Activated CD8-positive, alpha-beta memory T cell treated with anti-CD3 and anti-CD28 coated beads, Interleukin-2, amount 10 ng/mL, durations not matched to agents 7 days and 5 days (primary cell): ENCODE measurements around the gene ZNF280D. TPM values are rescaled to one million over a fixed set of nuclear protein-coding genes. Genes with fewer than 3 reads are reported as not detected.

ENCODE experiments used
- ATAC-seq: fragments of 150-1000 bp; cut with Tn5 transposase; one replicate; pipeline ENCODE4 v1.10.0; 2021; ENCODE audit warnings: moderate library complexity
- CTCF ChIA-PET: fragments of 350-600 bp; sonication (Branson Sonifier 250); formaldehyde crosslinking; loops from one replicate; lab custom pipeline; 2021; ENCODE audit warnings: antibody characterized with exemption; lab: Charles Lee
- DNase-seq: peaks from one replicate; pipeline ENCODE4 v3.0.0-alpha.2; 2020
- H3K27ac Mint-ChIP-seq: one replicate; pipeline ENCODE4 v1.8.0; 2021; ENCODE audit warnings: mild to moderate bottlenecking, mixed read lengths
- H3K27me3 Mint-ChIP-seq: one replicate; pipeline ENCODE4 v1.8.0; 2021; ENCODE audit warnings: mixed read lengths
- H3K36me3 Mint-ChIP-seq: one replicate; pipeline ENCODE4 v1.8.0; 2021; ENCODE audit warnings: mild to moderate bottlenecking, mixed read lengths
- H3K4me1 Mint-ChIP-seq: one replicate; pipeline ENCODE4 v1.8.0; 2021; ENCODE audit warnings: mixed read lengths
- H3K4me3 Mint-ChIP-seq: one replicate; pipeline ENCODE4 v1.8.0; 2021; ENCODE audit warnings: mild to moderate bottlenecking, moderate library complexity, mixed read lengths
- H3K9me3 Mint-ChIP-seq: one replicate; pipeline ENCODE4 v1.8.0; 2022; ENCODE audit warnings: low read depth, mixed read lengths
- total RNA-seq, 2 experiments: library from RNA; stranded (reverse); gene quantifications; one replicate each; pipeline ENCODE4 v1.2.3, GENCODE V29; 2021

The ZNF280D gene
- total RNA-seq, 2 experiments from 2014 or later = 20.0 to 22.2 TPM

DNA sequence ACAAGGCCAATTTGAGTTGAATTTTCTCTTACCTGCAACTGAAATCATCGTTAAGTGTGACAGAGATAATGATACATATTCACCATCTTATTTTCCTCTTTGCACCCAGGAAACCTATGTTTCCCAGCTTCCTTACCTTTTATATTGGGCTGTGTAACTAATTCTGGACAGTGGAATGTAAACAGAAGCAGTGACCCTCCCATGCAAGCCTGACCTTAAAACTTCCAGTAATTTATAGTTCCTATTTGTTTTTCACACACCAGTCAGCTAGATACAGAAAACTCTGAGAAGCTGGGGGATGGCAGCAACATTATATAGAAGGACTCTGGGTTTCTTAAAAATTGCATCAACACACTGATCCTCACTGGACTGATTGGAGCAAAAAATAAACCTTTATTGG lies 4.5 kb upstream of the ZNF280D start:
- H3K27me3 Mint-ChIP-seq = peaks cover 12% of the 10 kb centered on the region
- DNase-seq = no peak
- no peaks in the 10 kb centered on the region for H3K9me3 Mint-ChIP-seq
- CTCF ChIA-PET = interaction anchor here (0.6 kb wide), 1 partner anchor 822 kb away, joined by 3 read pairs; no protein-coding TSS in a partner anchor
- no peak overlapping the region for H3K4me3 Mint-ChIP-seq
- H3K4me1 Mint-ChIP-seq = peaks cover 2% of the 10 kb centered on the region
- no peak for ATAC-seq
- peaks cover 2% of the 10 kb centered on the region for H3K36me3 Mint-ChIP-seq
- H3K27ac Mint-ChIP-seq = no peak overlapping the region

DNA sequence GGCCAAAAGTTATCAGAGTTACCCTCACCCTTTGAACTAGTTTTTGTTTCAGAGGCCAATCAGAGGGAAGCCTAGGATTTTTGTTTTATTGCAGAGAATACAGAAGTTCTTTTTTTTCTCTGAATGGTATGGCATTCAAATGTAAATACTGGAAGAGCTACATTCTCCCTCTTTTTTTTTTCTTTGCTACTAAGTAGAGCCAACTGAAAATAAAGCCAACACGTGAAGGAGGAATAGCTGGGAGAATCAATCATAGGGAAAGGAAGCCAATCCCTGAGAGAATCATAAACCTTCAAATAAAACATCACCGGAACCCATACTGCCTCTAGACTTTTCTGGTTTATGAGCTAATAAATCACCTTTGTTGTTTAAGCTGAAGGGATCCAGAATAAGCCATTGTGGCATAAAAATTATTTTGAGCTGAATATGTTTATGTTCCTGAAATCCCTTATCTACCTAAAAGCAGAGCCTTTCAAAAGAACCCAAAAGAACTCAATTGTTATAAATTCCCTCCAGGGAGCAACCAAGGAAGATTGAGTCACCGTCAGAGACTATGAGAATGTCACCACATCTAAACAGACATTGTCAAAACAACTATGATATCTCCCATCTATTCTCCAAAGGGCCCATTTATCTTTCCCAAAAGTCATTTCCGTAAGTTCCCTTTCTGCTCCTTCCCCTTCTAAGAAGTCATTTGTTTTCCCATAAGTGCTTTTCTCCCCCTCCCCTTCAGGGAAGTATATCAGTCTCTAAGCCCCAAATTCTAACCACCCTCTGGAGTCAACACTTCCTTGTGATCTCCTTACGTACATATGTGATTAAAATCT lies 3.8 kb upstream of the ZNF280D start:
- DNase-seq (no peak), ATAC-seq (no peak)
- Mint-ChIP-seq H3K36me3 (peaks cover 2% of the 10 kb centered on the region), H3K4me1 (peaks cover 7% of the 10 kb centered on the region), H3K27me3 (peaks cover 9% of the 10 kb centered on the region), H3K27ac (no peak overlapping the region), H3K9me3 (no peaks in the 10 kb centered on the region), H3K4me3 (no peak overlapping the region)
- CTCF ChIA-PET = interaction anchor here (0.6 to 0.9 kb wide), 2 partner anchors 9 to 823 kb away, joined by 3 read pairs; no protein-coding TSS in a partner anchor

DNA sequence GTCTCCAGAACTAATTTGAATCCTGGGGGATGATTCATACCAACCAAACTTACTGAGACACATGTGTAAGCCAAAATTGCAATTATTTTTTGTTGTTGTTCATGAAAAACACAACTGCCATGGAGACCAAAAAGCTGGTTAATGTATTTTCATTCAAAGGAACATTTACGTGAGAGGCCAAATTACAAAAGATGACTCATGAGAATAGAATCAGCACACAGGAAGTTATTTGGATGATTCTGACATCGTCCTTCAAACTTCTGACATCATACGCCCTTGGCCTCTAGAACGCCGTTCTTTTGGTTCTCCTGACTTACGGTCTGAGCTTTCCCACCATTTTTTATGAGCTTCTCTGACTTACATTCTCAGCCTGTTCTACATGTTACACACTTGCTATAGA lies 3.0 kb upstream of the ZNF280D start:
- peaks cover 2% of the 10 kb centered on the region for H3K36me3 Mint-ChIP-seq
- H3K4me3 Mint-ChIP-seq = no peak overlapping the region
- H3K4me1 Mint-ChIP-seq = peaks cover 14% of the 10 kb centered on the region
- H3K27ac Mint-ChIP-seq = no peak overlapping the region
- no peak for DNase-seq
- no peaks in the 10 kb centered on the region for H3K9me3 Mint-ChIP-seq
- CTCF ChIA-PET = interaction anchor here (0.9 kb wide), 1 partner anchor 10 kb away, joined by 3 read pairs; no protein-coding TSS in a partner anchor
- H3K27me3 Mint-ChIP-seq = peaks cover 6% of the 10 kb centered on the region
- no peak for ATAC-seq

DNA sequence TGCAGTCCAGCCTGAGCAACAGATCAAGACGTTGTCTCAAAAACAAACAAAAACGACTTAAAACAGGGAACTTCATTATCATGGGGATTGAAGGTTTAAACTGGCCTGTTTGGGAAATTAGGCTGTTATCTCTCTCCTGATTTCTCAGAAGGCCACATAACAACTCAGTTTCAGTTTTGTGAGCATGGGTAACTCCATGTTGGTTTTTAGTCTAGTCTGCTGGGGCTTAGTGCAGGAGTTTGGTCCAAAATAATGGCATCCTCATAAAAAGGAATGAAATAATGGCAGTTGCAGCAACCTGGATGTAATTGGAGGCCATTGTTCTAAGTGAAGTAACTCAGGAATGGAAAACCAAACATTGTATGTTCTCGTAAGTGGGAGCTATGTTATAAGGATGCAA lies 2.3 kb upstream of the ZNF280D start:
- Mint-ChIP-seq H3K27ac (no peak overlapping the region), H3K4me3 (no peak overlapping the region)
- CTCF ChIA-PET = no interaction called here

DNA sequence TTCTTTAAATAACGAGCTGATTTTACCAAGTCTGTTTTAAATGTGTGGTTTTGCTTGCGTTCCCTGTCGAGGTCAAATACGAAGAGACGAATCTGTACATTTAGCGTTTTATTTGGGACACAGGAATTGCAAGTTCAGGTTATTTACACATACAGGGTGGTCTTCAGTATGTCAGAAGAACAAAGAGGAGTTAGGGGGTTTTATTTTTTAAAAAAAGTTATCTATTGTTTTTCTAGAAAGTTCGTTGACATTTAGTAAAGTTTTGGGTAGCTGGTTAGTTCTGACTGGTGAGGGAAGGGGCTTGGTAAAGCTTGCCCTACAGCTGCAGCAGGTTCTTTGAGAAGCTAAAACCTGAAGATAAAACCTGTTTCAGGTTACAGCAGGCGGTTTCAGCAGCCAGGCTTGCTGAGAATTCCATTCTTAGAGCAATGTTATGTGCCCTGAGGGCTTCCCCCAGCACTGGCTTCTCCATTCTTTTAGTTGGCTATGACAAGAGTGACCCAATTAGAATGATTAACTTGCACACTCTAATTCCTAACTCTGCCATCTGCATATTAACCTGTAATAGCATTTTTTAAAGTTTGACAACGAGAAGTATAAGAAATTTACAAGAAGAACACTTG lies 815 bp upstream of the ZNF280D start:
- Mint-ChIP-seq H3K4me1 (peaks cover 23% of the 10 kb centered on the region), H3K27me3 (peaks cover 3% of the 10 kb centered on the region), H3K36me3 (peaks cover 11% of the 10 kb centered on the region), H3K9me3 (no peaks in the 10 kb centered on the region), H3K27ac (peak overlapping the region; percentile 25), H3K4me3 (peak overlapping the region; percentile 9)
- ATAC-seq (no peak), DNase-seq (no peak)
- CTCF ChIA-PET = interaction anchor here (1.0 to 1.4 kb wide), 2 partner anchors 136 to 266 kb away, joined by 3 read pairs; no protein-coding TSS in a partner anchor

More for the DNA sequence above, 2.3 kb upstream of the ZNF280D start:
- Mint-ChIP-seq H3K4me1 (peaks cover 19% of the 10 kb centered on the region), H3K36me3 (peaks cover 6% of the 10 kb centered on the region), H3K27me3 (peaks cover 3% of the 10 kb centered on the region), H3K9me3 (no peaks in the 10 kb centered on the region)
- ATAC-seq = no peak
- no peak for DNase-seq

DNA sequence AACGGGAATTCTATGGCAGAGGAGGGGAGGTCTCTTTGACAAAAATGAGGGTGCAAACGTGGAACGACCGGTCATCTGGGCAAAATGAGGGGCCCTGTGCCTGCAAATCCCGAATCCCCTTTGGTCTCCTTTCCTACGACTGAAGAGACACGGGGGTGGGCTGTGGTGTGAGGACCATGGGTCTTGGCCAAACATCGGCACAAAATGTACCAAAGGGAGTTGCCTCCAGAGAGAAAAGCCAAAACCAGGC lies 498 bp downstream of the ZNF280D start:
- Mint-ChIP-seq H3K27ac (peak overlapping the region; percentile 95), H3K27me3 (peaks cover 3% of the 10 kb centered on the region), H3K4me1 (peaks cover 23% of the 10 kb centered on the region), H3K4me3 (peak overlapping the region; percentile 93), H3K9me3 (no peaks in the 10 kb centered on the region), H3K36me3 (peaks cover 15% of the 10 kb centered on the region)
- ATAC-seq (no peak), DNase-seq (no peak)
- CTCF ChIA-PET = interaction anchor here (0.9 to 1.4 kb wide), 4 partner anchors 137 to 480 kb away, joined by 3 read pairs; no protein-coding TSS in a partner anchor

DNA sequence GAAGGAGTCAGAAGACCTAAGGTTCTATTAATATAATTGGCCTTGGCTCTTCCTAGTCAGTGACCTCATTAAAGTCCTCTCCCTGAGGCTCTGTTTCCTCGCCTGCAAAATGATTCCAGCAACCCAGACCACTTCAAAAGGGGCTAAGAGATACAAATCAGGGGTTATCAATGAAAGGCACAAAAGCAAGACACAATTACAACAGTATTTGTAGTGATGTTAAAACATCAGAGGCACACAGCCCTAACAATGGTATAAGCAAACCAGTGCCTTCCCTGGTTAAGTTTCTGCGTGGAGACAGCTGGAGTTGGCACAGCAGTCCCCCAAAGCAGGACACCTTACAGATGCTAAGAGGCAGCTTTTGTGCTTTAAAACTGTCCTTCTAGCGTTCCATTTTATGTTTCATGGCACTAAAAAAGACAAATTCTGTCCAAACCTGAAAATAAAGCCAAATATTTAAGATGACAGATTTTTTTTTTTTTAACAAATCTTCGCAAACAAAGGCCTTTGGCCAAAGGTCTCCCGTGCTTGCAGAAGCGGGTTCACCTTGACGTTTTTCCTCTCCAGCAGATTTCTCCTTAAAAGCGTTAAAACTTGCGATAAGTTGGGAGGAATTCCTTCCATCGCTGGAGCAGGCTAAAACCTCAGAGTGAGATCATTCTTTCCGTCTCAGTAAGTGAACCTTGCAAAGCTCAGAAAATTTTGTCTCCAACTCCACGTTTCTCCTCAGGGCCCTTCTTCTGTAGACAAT lies 999 bp downstream of the ZNF280D start:
- CTCF ChIA-PET = interaction anchor here (0.9 to 1.3 kb wide), 2 partner anchors 234 to 481 kb away, joined by 3 read pairs; no protein-coding TSS in a partner anchor
- H3K36me3 Mint-ChIP-seq = peaks cover 19% of the 10 kb centered on the region
- no peaks in the 10 kb centered on the region for H3K9me3 Mint-ChIP-seq
- peaks cover 23% of the 10 kb centered on the region for H3K4me1 Mint-ChIP-seq
- peak overlapping the region; percentile 95 for H3K27ac Mint-ChIP-seq
- ATAC-seq (peak; percentile 10), DNase-seq (no peak)
- peaks cover 3% of the 10 kb centered on the region for H3K27me3 Mint-ChIP-seq
- peak overlapping the region; percentile 93 for H3K4me3 Mint-ChIP-seq

DNA sequence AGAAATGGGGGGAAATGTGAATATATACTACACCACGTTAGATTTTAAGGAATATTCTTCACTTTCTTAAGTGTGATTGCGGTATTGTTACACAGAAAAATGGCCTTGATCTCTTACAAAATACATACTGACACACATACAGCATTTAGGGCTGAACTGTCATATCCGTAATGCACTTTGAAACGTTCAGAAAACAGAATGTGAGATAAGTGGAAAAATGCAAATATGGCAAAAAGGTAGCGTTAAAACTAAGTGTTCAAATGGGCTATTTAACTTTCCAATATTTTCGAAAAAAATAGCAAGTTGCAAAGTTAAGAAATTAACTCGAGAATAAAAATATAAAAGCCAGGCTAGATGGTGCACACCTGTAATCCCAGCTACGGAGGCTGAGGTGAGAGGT lies 1.8 kb downstream of the ZNF280D start:
- Mint-ChIP-seq H3K27ac (peak overlapping the region; percentile 38), H3K4me1 (peaks cover 23% of the 10 kb centered on the region), H3K27me3 (peaks cover 3% of the 10 kb centered on the region), H3K4me3 (peak overlapping the region; percentile 93), H3K9me3 (no peaks in the 10 kb centered on the region), H3K36me3 (peaks cover 24% of the 10 kb centered on the region)
- CTCF ChIA-PET = no interaction called here
- DNase-seq = no peak
- ATAC-seq = no peak

DNA sequence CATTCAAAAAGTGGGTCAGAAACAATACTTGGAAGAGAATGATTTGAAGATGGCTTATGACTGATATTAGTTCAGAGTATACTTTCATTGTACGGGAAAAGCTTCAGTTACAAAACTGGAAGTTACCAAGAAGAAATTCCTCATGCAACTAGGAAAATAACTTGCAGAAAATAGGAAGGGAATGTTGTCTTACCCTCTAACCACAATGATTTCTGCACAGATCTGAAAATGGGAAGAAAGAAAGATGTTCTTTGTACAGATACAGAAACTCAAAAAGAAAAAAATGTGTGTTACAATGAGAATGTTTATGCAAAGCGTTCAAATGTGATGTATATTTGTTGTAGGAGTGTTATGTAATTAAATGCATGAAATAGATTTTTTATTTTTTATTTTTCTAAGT lies 3.7 kb downstream of the ZNF280D start:
- H3K9me3 Mint-ChIP-seq = no peaks in the 10 kb centered on the region
- H3K27ac Mint-ChIP-seq = no peak overlapping the region
- H3K4me1 Mint-ChIP-seq = peaks cover 26% of the 10 kb centered on the region
- H3K4me3 Mint-ChIP-seq = no peak overlapping the region
- CTCF ChIA-PET = no interaction called here
- ATAC-seq = no peak
- peaks cover 26% of the 10 kb centered on the region for H3K36me3 Mint-ChIP-seq
- DNase-seq = no peak
- peaks cover under 1% of the 10 kb centered on the region for H3K27me3 Mint-ChIP-seq

DNA sequence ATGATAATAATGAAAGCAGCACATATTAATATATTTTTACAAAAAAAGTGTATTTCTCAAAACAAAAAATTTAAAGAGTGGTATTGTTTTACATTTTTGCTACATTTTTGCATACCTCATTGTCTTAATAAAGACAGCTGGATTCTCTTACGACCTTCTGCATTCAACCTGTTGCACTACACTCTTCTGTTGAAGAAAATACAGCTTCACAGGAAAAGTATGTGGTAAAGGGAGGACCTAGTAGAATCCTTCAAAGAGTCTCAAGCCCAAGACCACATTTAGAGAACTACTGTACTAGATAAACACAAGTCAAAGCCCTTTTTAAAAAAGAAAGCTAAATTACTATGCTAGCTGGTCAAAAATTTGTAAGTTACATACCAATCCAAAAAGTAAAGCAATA lies 7.9 kb downstream of the ZNF280D start:
- Mint-ChIP-seq H3K4me1 (peaks cover 11% of the 10 kb centered on the region), H3K27ac (no peak overlapping the region), H3K36me3 (peaks cover 47% of the 10 kb centered on the region), H3K4me3 (no peak overlapping the region), H3K27me3 (no peaks in the 10 kb centered on the region), H3K9me3 (peaks cover under 1% of the 10 kb centered on the region)
- CTCF ChIA-PET = no interaction called here
- DNase-seq (no peak), ATAC-seq (no peak)

DNA sequence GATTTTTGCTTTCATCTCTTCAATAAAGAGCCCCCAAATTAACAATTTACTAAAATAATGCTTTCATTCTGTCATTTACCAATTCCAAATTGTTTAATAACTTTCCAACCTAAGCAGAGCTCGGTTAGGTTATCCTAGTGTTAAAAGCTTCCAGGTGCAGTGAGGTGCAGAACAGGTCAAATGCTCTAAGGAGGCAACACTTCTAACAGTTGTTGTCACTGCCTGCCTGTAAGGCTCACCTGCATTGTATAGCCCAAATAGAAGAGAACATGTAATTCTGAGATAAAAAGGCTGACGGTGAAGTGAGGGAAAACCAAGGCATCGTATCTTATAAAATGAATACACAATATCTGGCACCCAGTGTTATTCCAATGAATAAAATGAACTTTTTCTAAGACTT lies 9.1 kb downstream of the ZNF280D start:
- peaks cover 47% of the 10 kb centered on the region for H3K36me3 Mint-ChIP-seq
- no peaks in the 10 kb centered on the region for H3K27me3 Mint-ChIP-seq
- CTCF ChIA-PET = no interaction called here
- H3K9me3 Mint-ChIP-seq = peaks cover 2% of the 10 kb centered on the region
- peaks cover 8% of the 10 kb centered on the region for H3K4me1 Mint-ChIP-seq
- DNase-seq (no peak), ATAC-seq (no peak)
- no peak overlapping the region for H3K4me3 Mint-ChIP-seq
- H3K27ac Mint-ChIP-seq = no peak overlapping the region

DNA sequence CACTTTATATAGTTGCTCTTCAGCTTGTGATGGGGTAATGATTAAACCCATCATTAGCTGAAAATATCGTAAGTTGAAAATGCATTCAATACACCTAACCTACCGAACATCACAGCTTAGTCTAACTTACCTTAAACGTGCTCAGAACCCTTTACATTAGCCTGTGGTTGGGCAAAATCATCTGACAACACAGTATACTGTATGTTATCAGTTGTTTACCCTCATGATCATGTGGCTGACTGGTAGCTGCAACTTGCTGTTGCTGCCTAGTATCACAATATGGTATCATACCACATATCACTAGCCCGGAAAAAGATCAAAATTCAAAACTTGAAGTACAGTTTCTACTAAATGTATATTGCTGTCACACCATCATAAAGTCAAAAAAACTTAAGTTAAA lies 9.5 kb downstream of the ZNF280D start:
- H3K27me3 Mint-ChIP-seq = no peaks in the 10 kb centered on the region
- peaks cover 2% of the 10 kb centered on the region for H3K9me3 Mint-ChIP-seq
- ATAC-seq = no peak
- H3K4me3 Mint-ChIP-seq = no peak overlapping the region
- peaks cover 43% of the 10 kb centered on the region for H3K36me3 Mint-ChIP-seq
- DNase-seq = no peak
- peaks cover 9% of the 10 kb centered on the region for H3K4me1 Mint-ChIP-seq
- CTCF ChIA-PET = no interaction called here
- no peak overlapping the region for H3K27ac Mint-ChIP-seq

DNA sequence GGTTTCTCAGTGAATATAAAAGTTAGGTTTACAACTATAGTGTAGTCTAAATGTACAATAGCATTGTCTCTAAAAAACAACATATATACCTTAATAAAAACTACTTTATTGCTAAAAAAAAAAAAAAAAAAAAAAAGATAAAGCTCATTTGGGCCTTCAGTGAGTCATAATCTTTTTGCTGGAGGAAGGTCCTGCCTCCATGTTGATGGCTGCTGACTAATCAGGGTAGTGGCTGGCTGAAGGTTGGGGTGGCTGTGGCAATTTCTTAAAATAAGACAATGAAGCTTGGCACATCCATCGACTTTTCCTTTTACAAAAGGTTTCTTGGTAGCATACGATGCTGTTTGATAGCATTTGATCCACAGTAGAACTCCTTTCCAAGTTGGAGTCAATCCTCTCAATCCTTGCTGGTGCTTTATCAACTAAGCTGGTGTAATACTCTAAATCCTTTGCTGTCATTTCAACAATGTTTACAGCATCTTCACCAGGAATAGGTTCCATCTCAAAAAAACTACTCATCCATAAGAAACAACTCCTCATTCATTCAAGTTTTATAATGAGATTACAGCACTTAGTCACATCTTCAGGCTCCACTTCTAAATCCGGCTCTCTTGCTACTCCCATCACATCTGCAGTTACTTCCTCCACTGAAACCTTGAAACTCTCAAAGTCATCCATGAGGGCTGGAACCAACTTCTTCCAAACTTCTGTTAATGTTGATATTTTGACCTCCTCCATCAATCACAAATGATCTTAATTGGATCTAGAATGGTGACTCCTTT lies 13.3 kb downstream of the ZNF280D start:
- Mint-ChIP-seq H3K4me1 (peaks cover 11% of the 10 kb centered on the region), H3K4me3 (no peak overlapping the region), H3K36me3 (peaks cover 33% of the 10 kb centered on the region), H3K27me3 (no peaks in the 10 kb centered on the region), H3K9me3 (peaks cover 2% of the 10 kb centered on the region), H3K27ac (no peak overlapping the region)
- ATAC-seq = no peak
- DNase-seq = no peak
- CTCF ChIA-PET = interaction anchor here (0.7 kb wide), 1 partner anchor 73 kb away, joined by 6 read pairs; no protein-coding TSS in a partner anchor
